ENCODE data around the gene CCDC107.

Gene CCDC107

DNA sequence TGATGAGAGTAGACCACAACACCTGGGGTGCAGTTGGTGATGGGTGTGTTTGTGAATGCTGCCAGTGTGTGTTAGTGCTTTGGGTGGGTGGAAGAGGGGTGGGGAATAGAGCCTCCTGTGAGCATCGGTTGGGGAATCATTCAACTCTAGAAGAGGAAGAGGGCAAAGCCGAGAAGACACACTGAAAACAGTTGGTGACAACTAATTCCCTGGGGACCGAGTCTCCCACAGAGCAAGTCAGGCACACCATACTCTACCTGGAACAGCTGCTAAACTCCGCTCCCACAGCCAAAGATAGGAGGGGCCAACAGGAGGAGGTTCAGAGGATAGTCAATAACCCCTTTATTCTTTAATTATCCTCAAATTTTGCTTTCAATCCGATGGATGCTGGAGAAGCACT lies 8.5 kb downstream of the CCDC107 start:
- no peaks in the 10 kb centered on the region for H3K9me3 ChIP-seq
- TF ChIP-seq, protein P1, sequence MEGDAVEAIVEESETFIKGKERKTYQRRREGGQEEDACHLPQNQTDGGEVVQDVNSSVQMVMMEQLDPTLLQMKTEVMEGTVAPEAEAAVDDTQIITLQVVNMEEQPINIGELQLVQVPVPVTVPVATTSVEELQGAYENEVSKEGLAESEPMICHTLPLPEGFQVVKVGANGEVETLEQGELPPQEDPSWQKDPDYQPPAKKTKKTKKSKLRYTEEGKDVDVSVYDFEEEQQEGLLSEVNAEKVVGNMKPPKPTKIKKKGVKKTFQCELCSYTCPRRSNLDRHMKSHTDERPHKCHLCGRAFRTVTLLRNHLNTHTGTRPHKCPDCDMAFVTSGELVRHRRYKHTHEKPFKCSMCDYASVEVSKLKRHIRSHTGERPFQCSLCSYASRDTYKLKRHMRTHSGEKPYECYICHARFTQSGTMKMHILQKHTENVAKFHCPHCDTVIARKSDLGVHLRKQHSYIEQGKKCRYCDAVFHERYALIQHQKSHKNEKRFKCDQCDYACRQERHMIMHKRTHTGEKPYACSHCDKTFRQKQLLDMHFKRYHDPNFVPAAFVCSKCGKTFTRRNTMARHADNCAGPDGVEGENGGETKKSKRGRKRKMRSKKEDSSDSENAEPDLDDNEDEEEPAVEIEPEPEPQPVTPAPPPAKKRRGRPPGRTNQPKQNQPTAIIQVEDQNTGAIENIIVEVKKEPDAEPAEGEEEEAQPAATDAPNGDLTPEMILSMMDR (IDR thresholded peaks at IDR 0.05; ENCODE audit: low read depth, low read length): no peak
- H3K4me3 ChIP-seq (ENCODE audit: low read depth, low read length): no peak overlapping the region
- no peaks in the 10 kb centered on the region for H3K27me3 ChIP-seq
- no peak for DNase-seq
- H3K36me3 ChIP-seq: no peaks in the 10 kb centered on the region; the same call in 1 of the 2 replicates
- H3K4me1 ChIP-seq: no peaks in the 10 kb centered on the region

DNA sequence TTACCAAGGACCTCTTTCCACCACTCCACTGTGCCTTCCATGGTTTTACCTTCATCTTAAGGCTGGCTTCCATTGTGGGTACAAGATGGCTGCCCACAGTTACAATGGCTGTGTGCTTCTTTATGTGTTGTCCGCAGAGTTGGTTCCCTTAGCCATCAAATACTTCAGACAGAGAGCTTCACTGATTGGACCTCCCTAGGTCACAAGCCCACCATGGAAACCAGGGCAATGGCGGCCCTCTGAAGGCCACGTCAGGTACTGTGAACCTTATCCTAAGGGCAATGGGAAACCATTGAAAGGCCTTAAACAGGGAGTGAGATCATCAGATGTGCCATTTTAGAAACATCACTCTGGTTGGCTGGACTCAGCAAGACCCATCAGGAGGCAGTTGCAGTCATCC lies 9.8 kb downstream of the CCDC107 start:
- DNase-seq: no peak
- Histone ChIP-seq H3K9me3 (no peaks in the 10 kb centered on the region), H3K4me3 (ENCODE audit: low read depth, low read length) (no peak overlapping the region), H3K36me3 (no peaks in the 10 kb centered on the region), H3K27me3 (no peaks in the 10 kb centered on the region), H3K4me1 (no peaks in the 10 kb centered on the region)
- TF ChIP-seq, protein P1 (IDR thresholded peaks at IDR 0.05; ENCODE audit: low read depth, low read length): no peak

DNA sequence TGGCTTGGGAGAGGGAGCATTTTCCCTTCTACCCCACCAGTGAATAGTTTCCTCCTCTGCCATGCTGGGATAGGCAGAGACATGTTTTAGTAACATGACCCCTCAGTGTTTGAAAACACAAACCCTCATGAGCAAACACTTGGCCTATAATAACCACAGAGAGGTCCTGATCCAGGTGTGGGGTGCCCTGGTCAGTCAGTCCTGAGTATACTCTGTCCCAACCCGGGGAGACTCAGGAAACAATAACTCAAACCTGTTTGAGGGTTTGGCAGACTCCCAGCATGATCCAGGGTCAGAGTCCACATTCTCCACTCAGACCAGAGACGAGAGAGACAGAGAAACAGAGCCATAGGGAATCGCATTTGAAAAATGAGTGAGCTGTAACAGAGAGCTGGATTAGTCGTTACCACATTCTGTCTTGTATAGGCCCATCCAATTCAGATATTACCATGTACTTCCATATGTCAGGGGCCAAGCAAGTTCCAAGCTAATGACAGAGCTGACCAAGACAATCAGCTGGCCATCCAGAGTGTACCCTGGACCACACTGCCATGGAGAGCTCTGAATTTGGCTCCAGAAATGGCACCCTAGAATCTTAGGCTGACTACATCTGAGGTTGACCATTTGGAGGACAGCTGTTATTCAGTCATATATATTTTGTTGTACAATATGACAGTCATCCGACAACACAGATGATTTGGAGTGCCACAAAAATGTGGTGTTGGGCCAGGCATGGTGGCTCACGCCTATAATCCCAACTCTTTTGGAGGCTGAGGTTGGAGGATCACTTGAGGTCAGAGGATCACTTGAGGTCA lies 11.4 kb downstream of the CCDC107 start:
- Histone ChIP-seq H3K4me3 (ENCODE audit: low read depth, low read length) (no peak overlapping the region), H3K27me3 (no peaks in the 10 kb centered on the region), H3K36me3 (no peaks in the 10 kb centered on the region), H3K4me1 (no peaks in the 10 kb centered on the region), H3K9me3 (no peaks in the 10 kb centered on the region)
- DNase-seq: no peak
- TF ChIP-seq, protein P1 (IDR thresholded peaks at IDR 0.05; ENCODE audit: low read depth, low read length): no peak

DNA sequence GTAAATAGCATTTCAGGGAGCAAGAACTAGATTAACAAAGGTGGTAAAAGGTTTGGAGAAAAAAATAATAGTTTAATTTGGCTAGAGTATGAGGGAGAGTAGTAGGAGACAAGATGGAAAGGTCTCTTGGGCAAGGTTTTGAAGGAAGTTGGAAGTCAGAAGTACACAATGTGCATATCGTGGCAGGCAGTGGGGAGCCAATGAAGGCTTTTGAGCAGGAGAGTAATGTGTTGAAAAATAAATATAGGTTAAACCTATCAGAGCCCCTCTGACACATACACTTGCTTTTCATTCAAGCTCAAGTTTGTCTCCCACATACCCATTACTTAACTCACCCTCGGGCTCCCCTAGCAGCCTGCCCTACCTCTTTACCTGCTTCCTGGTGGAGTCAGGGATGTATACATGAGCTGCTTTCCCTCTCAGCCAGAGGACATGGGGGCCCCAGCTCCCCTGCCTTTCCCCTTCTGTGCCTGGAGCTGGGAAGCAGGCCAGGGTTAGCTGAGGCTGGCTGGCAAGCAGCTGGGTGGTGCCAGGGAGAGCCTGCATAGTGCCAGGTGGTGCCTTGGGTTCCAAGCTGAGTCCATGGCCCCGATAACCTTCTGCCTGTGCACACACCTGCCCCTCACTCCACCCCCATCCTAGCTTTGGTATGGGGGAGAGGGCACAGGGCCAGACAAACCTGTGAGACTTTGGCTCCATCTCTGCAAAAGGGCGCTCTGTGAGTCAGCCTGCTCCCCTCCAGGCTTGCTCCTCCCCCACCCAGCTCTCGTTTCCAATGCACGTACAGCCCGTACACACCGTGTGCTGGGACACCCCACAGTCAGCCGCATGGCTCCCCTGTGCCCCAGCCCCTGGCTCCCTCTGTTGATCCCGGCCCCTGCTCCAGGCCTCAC lies 15.3 kb downstream of the CCDC107 start, which contains the start of gene CA9:
TSS of gene CA9 (plus strand) at position 797 of the 893 bp plus-strand sequence. CDS start at position 829, 32 bp downstream.
- no peak within 1 kb of the TSS for H3K4me3 ChIP-seq (ENCODE audit: low read depth, low read length)
- DNase-seq: no peak
- H3K4me1 ChIP-seq: no peaks in the 10 kb centered on the region
- H3K36me3 ChIP-seq: no peaks in the 10 kb centered on the region
- no peaks in the 10 kb centered on the region for H3K27me3 ChIP-seq
- no peaks in the 10 kb centered on the region for H3K9me3 ChIP-seq
- TF ChIP-seq, protein P1 (IDR thresholded peaks at IDR 0.05; ENCODE audit: low read depth, low read length): no peak

DNA sequence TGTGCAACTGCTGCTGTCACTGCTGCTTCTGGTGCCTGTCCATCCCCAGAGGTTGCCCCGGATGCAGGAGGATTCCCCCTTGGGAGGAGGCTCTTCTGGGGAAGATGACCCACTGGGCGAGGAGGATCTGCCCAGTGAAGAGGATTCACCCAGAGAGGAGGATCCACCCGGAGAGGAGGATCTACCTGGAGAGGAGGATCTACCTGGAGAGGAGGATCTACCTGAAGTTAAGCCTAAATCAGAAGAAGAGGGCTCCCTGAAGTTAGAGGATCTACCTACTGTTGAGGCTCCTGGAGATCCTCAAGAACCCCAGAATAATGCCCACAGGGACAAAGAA lies 15.9 kb downstream of the CCDC107 start:
- Histone ChIP-seq H3K4me1 (no peaks in the 10 kb centered on the region), H3K9me3 (no peaks in the 10 kb centered on the region), H3K4me3 (ENCODE audit: low read depth, low read length) (no peak overlapping the region), H3K36me3 (no peaks in the 10 kb centered on the region), H3K27me3 (no peaks in the 10 kb centered on the region)
- no peak for DNase-seq
- TF ChIP-seq, protein P1 (IDR thresholded peaks at IDR 0.05; ENCODE audit: low read depth, low read length): no peak
